ENCODE results near the gene PPP2R5A. TPM values are rescaled to one million over a fixed set of nuclear protein-coding genes. Genes with fewer than 3 reads are reported as not detected.
"Not testable (repeated sequence)": the region's sequence is repeated elsewhere in the genome, so short reads cannot be mapped to it uniquely, and the experiment has no call there.

The PPP2R5A gene
- total RNA-seq, 1 donor from 2014 or later = 77.9 TPM

DNA sequence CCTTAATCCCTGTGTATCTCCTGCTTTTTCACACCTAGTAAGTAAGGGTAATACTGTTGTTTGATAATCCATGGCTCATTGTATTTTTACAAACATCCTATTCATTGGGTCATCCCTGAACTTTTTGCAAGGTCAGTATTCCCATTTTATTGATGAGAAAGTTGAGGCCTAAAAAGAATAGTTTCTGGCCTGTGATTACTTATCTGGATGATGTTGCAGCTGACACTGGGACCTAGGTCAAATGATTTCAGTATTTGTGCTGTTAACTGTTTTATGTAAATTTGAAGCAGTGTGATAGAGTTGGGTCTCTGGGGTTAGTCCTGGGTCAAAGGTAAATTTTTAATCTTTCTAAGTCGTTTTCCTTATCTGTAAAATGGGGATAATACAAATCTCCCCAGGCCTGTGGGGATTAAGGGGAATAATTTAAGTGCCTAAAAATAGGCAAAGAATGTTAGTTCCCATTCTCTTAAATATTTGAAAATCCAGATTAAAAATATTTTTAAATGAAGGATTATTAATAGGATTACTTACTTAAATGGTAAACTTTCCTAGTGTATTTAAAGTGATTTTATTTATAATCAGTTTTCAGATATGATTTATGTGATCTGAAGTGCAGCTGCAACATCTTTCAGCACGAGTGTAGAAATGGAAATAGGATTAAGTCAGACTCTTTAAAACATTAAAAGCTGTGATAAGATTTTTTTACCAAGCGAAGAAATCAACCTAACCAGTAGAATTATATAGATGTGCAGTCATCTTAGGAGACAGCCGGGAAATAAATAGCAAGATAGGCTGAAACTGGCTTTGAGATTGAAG is 4.3 kb downstream of the PPP2R5A start:
- DNase-seq (no peak), ATAC-seq (ENCODE audit: poor library complexity) (no peak)
- intact Hi-C loops (cut with DNase I) = loop anchor here (5.0 to 10.0 kb wide), 3 partner anchors 52 to 217 kb away; no protein-coding TSS in a partner anchor

- DNase-seq (no peak), ATAC-seq (ENCODE audit: poor library complexity) (no peak)
- intact Hi-C loops (cut with DNase I) = loop anchor here (5.0 kb wide), 1 partner anchor 218 kb away; no protein-coding TSS in a partner anchor
Observed at GRCh38 chr1:212290608-212291007, 5.4 kb downstream of the PPP2R5A start.

DNA sequence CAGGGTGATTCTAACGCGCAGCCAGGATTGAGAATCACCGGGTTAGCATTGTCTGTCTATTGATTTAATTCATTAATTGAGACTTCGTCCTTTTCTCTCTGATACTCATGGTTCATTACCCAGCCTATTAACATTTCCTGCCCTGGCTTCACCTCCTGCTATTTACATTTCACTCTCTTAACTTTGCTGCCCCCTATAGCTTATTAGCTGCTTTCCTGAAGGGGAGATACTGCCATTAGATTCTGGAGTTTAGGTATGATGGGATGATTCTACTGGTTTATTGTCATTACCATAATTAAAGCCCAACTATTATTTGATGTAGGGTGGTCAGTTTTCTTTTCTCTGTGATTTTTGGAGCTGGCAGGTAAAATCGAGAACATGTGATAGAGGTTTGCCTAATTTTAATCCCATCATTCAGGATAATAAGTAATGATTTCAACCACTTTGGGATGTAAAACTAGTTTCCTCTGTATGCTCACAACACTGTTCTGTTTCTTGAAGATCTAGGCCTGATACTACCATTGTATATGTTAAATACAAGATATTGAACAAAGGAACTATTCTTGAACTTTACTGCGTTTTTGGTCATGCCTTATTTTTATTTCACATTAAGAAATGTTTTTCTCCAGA is 6.4 kb downstream of the PPP2R5A start:
- ATAC-seq (ENCODE audit: poor library complexity) (peak; percentile 59), DNase-seq (no peak)
- intact Hi-C loops (cut with DNase I) = loop anchor here (5.0 kb wide), 1 partner anchor 219 kb away; no protein-coding TSS in a partner anchor

DNA sequence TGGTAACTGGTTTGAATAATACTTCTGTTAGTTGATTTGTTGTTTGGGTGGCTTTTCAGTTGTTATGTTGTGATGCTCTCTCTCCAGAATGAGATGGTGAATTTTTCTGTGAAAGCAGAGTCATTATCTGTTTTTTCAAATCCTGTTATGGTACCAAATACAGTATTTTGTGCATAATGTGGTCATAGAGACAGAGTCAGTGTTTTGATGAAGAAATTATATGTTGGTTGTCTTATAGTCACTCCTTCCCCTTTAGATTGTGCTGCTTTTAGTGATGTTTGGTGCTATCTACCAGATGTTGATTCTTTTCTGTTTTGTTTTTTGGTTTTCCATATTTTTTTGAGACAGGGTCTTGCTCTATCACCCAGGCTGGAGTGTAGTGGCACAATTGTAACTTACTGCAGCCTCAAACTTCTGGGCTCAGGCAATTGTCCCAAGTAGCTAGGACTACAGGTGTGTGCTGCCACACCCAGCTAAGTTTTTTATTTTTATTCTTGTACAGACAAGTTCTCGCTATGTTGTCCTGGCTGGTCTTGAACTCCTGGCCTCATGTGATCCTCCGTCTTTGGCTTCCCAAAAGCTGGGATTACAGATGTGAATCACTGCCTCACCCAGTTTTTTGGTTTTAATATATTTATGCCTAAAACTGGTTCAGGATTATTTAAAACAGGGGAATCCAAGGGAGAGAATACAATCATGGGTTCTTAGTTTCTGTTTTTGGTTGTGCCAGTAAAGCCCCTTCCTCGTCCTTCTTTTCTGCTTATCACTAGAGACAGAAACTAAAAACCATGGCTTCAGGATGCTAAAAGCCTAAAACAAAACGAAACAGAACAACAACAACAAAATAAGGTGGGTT is 7.3 kb downstream of the PPP2R5A start:
- intact Hi-C loops (cut with DNase I) = loop anchor here (5.0 kb wide), 1 partner anchor 220 kb away; no protein-coding TSS in a partner anchor
- DNase-seq (no peak), ATAC-seq (ENCODE audit: poor library complexity) (no peak)

- intact Hi-C loops (cut with DNase I) = loop anchor here (5.0 kb wide), 1 partner anchor 221 kb away; no protein-coding TSS in a partner anchor
- peak; percentile 44 for ATAC-seq (ENCODE audit: poor library complexity)
- DNase-seq = no peak
Observed at GRCh38 chr1:212293579-212293978, 8.4 kb downstream of the PPP2R5A start.

DNA sequence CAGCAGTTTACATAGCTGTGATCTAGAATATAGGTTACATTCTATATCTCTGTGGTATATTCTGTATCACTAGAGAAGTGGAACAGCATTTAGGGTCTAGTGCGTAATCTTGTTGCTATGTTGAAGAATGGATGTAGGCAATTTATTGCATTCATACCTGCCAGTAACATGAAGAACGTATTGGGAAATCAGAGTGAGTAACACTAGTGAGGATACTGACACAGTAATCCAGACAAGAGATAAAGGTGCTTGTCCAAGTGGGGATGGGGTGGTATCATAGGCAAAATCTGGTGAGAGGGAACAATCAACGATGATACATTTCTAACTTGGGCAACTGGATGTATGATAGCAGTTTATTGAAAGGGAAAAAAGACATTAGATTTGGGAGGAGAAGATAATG is 9.8 kb downstream of the PPP2R5A start:
- no peak for ATAC-seq (ENCODE audit: poor library complexity)
- intact Hi-C loops (cut with DNase I) = loop anchor here (5.0 kb wide), 1 partner anchor 223 kb away; no protein-coding TSS in a partner anchor
- no peak for DNase-seq

DNA sequence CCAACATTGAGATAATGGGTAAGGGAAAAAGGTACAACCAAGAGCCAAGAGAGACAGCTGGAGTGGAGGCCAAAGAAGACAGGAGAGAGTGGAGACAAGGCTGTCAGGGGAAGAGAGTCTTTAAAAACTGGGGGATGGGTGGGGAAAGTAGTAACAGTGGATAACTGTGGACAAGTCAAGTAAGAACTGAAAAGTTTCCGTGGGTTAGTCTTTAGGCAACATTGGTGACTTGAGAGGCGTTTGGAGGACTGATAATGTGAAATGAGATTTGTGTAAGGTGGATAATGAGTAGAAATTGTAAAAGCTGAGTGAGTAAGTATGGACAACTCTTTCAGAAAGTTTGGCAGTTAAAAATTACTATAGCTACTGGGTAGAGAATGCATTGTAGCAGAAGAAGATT is 10.4 kb downstream of the PPP2R5A start:
- no peak for ATAC-seq (ENCODE audit: poor library complexity)
- intact Hi-C loops (cut with DNase I) = no loop called here
- no peak for DNase-seq

DNA sequence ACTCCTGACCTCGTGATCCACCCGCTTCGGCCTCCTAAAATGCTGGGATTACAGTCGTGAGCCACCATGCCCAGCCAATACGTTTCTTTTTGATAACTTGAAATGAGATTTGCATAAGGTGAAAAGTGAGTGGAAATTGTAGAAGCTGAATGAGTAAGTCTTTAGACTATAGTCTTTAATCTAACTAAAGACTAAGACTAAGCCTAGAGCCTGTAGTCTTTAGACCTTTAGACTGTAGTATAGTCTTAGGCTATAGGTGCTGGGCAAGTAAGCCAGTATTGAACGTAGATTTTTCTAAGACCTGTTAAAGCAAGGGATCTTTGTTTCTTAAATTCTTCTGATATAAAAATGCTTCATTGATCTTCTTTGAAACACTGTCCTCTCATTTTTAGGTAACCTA is 12.1 kb downstream of the PPP2R5A start:
- no peak for DNase-seq
- ATAC-seq (ENCODE audit: poor library complexity) = no peak
- intact Hi-C loops (cut with DNase I) = no loop called here

GRCh38 chr1:212301580-212301979 is 16.4 kb downstream of the PPP2R5A start:
- ATAC-seq (ENCODE audit: poor library complexity) (peak; percentile 70), DNase-seq (no peak)
- intact Hi-C loops (cut with DNase I) = no loop called here

- intact Hi-C loops (cut with DNase I) = no loop called here
- ATAC-seq (ENCODE audit: poor library complexity) (no peak), DNase-seq (no peak)
Observed at GRCh38 chr1:212302745-212303383, 17.7 kb downstream of the PPP2R5A start.

GRCh38 chr1:212305342-212305741 is 20.1 kb downstream of the PPP2R5A start:
- DNase-seq (no peak), ATAC-seq (ENCODE audit: poor library complexity) (no peak)
- intact Hi-C loops (cut with DNase I) = no loop called here

DNA sequence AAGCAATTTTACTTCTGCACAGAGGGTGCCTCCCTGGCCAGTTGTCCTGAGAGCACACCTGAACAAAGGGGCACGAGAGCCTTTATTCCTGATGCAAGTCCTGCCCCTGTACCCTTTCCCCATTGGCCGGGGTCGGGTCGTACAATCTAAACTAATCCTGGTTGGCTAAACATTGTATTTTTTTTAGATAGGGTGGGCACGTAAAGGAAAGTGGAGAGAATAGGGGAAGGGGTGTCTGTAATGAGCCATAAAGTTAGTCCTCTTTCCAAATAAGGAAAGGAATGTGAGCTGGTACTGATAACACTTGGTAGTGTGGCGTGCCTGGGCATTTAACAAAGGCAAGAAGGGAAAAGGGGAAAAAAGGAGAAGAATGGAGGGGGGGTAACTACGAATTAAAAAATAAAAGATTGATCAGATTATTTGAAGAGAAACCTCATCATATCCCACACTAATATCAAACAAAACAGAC is 20.8 kb downstream of the PPP2R5A start:
- intact Hi-C loops (cut with DNase I); ATAC-seq (ENCODE audit: poor library complexity); DNase-seq: not testable (repeated sequence)

GRCh38 chr1:212309967-212310366 is 24.8 kb downstream of the PPP2R5A start:
- intact Hi-C loops (cut with DNase I) = no loop called here
- DNase-seq (no peak), ATAC-seq (ENCODE audit: poor library complexity) (no peak)

GRCh38 chr1:212310383-212310782 is 25.2 kb downstream of the PPP2R5A start:
- DNase-seq (no peak), ATAC-seq (ENCODE audit: poor library complexity) (no peak)
- intact Hi-C loops (cut with DNase I) = no loop called here

- ATAC-seq (ENCODE audit: poor library complexity) (no peak), DNase-seq (no peak)
- intact Hi-C loops (cut with DNase I) = no loop called here
Observed at GRCh38 chr1:212311836-212312497, 26.8 kb downstream of the PPP2R5A start.

DNA sequence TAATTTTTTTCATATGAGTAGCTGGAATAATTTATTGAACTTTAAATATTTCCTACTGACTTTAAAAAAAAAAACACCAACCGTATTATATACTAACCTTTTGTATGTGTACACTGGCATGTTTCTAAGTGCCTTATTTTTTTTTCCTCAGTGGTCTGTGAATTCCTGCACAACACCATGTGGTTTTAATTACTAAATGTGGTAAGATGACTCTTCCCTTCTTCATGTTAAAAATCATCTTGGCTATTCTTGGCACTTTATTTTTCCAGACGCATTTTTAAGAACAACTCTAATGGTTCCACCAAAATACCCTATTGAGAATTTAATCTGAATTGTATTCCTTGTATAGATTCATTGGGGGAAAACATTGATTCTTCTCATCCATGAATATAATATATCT is 28.4 kb downstream of the PPP2R5A start:
- DNase-seq (no peak), ATAC-seq (ENCODE audit: poor library complexity) (no peak)
- intact Hi-C loops (cut with DNase I) = no loop called here

DNA sequence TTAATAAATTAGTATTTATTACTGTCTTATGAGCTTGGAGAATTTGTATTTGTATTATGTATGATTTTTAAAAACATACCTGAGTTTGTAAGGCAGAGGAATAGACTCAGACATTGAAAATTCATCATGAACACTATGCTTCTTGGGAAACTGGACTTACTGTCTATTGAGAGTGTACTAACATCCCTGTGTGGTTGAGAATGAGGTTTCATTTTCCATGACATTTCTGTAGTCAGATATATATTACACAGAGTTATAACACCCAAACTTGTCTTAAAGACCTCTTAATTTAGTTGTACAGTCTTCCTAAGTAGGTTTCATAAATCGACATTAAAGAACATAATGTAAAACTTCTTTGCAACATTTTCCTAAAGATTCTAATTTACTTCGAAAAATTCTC is 30.0 kb downstream of the PPP2R5A start:
- intact Hi-C loops (cut with DNase I) = no loop called here
- ATAC-seq (ENCODE audit: poor library complexity) (no peak), DNase-seq (no peak)

DNA sequence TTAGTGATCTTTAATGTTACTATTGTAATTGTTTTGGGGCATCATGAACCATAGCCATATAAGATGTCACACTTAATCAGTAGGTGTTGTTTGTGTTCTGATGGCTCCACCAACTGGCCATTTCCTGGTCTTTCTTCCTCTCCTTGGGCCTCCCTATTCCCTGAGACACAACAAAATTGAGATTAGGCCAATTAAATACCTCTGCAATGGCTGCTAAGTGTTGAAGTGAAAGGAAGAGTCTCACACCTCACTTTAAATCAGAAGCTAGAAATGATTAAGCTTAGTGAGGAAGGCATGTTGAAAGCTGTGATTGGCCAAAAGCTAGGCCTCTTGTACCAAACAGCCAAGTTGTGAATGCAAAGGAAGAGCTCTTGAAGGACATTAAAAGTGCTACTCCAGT is 30.7 kb downstream of the PPP2R5A start:
- ATAC-seq (ENCODE audit: poor library complexity) (peak; percentile 51), DNase-seq (no peak)
- intact Hi-C loops (cut with DNase I) = no loop called here

Data from Right ventricle myocardium superior (tissue), 1 donor.